SH-SY5Y (cell line): ENCODE data around the gene LRRTM4.

Experiments used
- GATA2 ChIP-seq: IDR thresholded peaks from 2 replicates; pipeline ENCODE4 v1.6.1; 2011; ENCODE audit warnings: mild to moderate bottlenecking, low read depth, low read length
- GATA3 ChIP-seq: IDR thresholded peaks from 2 replicates; pipeline ENCODE4 v1.6.1; 2011; ENCODE audit warnings: low read depth, mild to moderate bottlenecking, low read length, moderate library complexity

- no peak for TF ChIP-seq GATA2
- no peak for TF ChIP-seq GATA3
These were observed 801.0 kb downstream of the LRRTM4 start for GRCh38 chr2:76721226-76721625.
